Measurements from ENCODE around the gene ZBTB42. TPM values are rescaled to one million over a fixed set of nuclear protein-coding genes. Genes with fewer than 3 reads are reported as not detected.
"Not testable (repeated sequence)": the region's sequence is repeated elsewhere in the genome, so short reads cannot be mapped to it uniquely, and the experiment has no call there.

ZBTB42 gene
- total RNA-seq, 2 experiments from 2014 or later = 3.0 TPM

DNA sequence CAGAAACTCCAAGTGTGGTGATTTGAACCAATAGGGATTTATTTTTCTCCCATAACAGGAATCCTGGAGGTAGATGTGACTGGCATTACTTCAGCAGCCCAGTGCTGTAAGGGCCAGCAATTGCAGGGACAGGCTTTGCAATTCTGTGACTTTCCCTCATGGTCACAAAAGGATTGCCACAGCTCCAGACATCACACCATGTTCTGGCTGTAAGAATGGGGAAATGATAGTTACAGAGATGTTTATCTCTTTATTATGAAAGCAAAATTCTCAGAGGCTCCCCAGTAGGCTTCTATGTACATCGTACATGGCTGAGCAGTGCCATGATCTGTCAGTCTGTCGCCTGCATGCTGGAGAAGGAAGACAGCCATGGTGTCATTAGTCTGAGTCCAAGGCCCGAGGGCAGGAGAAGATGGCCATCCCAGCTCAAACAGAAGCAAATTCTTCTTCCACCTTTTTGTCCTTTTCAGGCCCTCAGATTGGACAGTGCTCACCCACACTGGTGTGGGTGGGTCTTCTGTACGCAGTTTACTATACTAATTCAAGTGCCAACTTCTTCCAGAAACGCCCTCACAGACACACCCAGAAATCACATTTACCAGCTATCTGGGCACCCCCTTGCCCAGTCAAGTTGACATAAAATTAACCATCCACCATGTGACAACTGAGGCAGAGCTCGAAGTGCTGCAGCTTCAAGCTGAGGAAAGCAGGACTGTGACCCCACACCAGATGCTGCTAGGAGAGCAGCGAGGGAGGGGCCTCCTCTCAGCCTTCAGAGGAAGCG lies 17.2 kb downstream of the ZBTB42 start:
- POLR2A ChIA-PET = interaction anchor here (1.5 kb wide), 1 partner anchor 8 kb away, joined by 7 read pairs; no protein-coding TSS in a partner anchor
- CTCF ChIA-PET = interaction anchor here (0.7 to 1.9 kb wide), 3 partner anchors 8 to 66 kb away, joined by 3 to 15 read pairs (median 3); partner anchors contain the start of gene SIVA1

DNA sequence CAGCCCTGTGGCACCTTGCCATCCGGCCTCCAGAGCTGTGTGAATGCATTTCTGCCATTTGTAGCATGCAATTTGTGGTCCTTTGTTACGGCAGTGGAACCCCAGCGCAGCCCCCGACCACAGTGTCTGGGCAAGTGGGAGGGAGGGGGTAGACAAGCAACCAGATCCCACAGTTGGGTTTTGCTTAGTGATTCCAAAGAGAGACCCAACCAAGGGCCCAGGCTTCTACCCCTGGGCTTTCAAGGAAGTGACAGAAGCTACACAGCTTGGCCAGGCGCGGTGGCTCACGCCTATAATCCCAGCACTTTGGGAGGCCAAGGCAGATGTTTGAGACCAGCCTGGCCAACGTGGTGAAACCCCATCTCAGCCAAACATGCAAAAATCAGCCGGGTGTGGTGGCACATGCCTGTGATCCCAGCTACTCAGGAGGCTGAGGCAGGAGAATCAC lies 17.8 kb downstream of the ZBTB42 start:
- ChIA-PET CTCF (interaction anchor here (0.9 kb wide), 1 partner anchor 66 kb away, joined by 3 read pairs; the partner anchor contains the start of gene SIVA1), POLR2A (no interaction called here)

DNA sequence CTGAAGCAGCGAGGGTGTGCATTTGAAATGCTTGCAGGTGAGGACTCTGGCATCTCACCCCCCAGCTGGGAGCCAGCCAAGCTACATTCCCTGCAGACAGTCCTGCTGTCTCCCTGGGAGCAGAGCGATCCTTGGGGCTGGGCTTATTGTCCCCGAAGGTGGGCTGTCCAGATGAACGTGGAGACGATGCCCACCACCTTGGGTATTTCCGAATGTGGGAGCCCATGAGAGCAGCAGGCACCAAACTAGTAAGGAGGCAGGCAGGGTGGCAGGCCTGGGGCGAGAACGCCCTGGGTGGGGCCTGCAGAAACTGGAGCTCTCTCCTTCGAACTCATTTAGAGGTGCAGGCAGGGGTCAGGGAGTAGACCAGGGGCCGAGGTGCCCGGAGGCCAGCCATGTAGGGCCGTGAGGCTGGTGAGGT lies 18.5 kb downstream of the ZBTB42 start:
- ChIA-PET CTCF (interaction anchor here (0.6 kb wide), 1 partner anchor 27 kb away, joined by 3 read pairs; no protein-coding TSS in a partner anchor), POLR2A (no interaction called here)

DNA sequence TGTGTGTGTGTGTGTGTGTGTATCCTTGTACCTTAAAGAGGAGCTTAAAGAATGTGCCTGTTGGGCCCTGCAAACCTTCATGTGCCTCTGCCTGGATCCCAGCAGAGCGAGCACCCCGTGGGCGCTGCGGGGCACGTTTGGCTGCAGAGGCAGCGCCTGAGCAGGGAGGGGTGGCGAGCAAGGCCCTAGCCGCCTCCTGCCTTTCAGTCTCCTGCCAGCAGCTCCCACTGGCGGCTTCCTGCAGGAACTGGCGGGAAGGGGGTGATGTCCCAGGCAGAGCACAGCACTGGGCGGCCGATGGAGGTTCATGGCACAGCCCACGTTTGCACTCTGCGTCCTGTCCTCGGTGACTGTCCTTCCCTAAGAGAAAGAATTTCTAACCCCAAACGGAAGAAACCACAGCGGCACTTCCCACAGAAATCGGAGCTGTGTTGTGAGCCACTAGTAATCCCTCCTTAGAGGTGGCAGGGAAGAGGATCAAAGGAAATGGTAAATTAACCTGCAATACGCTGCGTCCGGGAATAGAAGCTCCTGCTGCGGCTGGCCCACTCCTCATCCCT lies 19.8 kb downstream of the ZBTB42 start:
- CTCF ChIA-PET = interaction anchor here (2.7 kb wide), 1 partner anchor 52 kb away, joined by 11 read pairs; no protein-coding TSS in a partner anchor
- POLR2A ChIA-PET = no interaction called here

DNA sequence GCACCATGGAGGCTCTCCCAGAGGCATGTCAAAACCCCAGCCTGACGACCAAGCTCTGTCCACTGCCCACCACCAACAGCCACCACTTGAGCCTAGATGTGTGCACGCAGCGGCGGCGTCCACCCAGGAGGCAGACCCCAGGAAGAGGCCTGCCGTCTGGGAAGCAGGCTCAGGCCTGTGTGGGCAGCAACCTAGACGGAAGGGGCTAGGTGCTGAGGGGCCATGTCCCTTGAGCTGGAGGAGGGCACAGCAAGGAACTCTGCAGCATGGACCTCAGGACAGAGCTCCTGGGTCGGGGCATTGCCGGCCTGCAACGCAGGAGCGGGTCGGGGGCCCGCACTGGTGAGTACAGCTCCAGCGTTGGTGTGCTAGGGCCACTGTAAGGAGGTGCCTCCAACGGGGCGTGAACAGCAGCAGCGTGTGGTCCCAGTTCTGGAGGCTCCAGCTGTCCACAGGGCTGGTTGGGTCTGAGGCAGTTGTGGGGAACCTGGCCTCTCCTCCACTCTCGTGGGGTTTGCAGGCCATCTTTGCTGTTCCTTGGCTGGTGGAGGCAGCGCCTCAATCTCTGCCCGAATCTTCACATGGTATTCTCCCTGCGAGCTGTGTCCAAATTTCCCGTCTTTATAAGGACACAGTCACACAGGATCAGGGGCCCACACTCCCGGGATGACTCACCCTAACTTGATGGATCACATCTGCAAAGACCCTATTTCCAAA lies 20.5 kb downstream of the ZBTB42 start:
- ChIA-PET CTCF (interaction anchor here (2.7 kb wide), 1 partner anchor 53 kb away, joined by 11 read pairs; no protein-coding TSS in a partner anchor), POLR2A (no interaction called here)

DNA sequence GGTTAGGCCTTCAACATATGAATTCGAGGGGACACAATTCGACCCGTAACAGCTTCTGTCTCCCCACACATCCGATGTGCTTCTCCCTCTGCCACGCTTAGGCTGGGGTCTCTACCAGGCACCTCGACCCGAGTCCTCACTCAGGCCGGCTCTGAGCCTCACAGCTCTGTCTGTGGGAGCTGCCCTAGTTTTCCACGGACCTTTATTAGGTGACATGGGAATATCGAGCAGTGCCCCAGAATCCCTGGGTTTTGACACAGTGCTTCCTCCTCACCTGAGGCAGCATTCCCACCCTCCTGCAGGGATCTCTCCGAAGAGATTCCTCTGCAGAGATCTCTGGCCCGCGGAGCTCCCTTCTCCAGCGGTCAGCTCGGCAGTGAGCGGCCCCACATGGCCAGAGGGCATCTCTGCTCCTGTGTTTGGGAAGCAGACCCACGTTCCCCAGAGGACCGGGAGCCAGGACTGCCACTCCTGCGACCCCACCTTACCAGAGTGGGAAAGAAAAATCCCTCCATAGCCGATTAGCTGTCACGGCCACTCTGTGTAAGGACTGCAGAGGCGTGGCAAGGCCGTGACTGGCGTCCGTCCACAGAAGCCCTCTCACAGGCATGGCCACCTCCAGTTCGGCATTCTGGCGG lies 21.2 kb downstream of the ZBTB42 start:
- ChIA-PET POLR2A (no interaction called here), CTCF (interaction anchor here (2.7 kb wide), 1 partner anchor 53 kb away, joined by 11 read pairs; no protein-coding TSS in a partner anchor)

DNA sequence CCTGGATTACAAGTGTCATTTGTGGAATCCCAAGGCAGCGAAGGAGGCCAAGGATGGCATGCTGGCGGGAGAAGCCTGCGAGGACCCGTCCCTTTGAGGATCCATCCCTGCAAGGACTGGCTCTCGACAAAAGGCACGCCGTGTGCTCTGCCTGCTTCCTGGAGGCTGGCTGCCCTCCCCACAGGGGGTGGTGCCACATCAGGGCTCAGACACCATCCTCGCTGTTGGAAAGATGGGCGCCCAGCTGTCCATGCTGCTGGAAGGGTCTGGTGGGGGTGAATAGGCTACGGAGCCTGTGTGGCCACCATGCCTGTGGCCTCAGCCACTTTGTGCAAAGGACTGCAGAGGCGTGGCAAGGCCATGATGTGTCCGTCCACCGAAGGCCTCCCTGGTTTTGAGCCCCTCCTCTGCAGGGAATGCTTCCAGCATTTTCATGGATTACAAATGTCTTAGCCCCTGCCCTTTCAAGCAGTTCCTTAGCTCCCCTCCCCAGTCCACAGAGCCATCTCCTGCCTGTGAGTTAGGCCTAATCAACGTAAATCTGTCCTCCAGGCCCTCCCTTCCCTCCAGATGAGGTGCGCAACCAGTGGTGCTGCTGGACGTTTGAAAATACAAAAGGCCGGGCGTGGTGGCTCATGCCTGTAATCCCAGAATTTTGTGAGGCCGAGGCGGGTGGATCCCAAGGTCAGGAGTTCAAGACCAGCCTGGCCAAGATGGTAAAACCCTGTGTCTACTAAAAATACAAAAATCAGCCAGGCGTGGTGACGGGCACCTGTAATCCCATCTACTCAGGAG lies 22.1 kb downstream of the ZBTB42 start:
- CTCF ChIA-PET = interaction anchor here (2.7 kb wide), 1 partner anchor 54 kb away, joined by 11 read pairs; no protein-coding TSS in a partner anchor
- POLR2A ChIA-PET = no interaction called here

DNA sequence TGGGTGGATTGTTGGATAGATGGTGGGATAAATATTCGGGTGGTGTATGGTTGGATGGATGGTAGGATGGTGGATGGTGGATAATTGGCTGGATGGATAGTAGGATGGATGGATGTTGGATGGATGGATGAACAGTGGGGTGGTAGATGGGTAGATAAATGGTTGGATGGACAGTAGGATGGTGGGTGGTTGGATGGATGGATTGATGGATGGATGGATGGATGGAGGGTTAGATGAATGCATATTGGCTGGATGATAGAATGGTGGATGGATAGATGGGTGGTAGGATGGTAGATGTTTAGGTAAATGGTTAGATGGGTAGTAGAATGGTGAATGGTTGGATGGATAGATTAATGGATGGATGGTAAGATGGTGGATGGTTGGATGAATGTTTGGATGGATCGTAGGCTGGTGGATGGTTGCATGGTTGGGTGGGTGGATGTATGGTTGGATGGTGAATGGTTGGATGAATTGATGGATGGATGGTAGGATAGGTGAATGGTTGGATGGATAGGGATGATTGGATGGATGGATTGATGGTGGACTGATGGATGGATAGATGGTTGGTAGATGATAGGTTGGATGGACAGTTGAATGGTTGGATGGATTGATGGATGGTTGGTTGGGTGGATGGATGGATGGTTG lies 23.6 kb downstream of the ZBTB42 start:
- POLR2A ChIA-PET = no interaction called here
- CTCF ChIA-PET = interaction anchor here (1.7 to 3.2 kb wide), 2 partner anchors 30 to 56 kb away, joined by 8 to 32 read pairs; no protein-coding TSS in a partner anchor

DNA sequence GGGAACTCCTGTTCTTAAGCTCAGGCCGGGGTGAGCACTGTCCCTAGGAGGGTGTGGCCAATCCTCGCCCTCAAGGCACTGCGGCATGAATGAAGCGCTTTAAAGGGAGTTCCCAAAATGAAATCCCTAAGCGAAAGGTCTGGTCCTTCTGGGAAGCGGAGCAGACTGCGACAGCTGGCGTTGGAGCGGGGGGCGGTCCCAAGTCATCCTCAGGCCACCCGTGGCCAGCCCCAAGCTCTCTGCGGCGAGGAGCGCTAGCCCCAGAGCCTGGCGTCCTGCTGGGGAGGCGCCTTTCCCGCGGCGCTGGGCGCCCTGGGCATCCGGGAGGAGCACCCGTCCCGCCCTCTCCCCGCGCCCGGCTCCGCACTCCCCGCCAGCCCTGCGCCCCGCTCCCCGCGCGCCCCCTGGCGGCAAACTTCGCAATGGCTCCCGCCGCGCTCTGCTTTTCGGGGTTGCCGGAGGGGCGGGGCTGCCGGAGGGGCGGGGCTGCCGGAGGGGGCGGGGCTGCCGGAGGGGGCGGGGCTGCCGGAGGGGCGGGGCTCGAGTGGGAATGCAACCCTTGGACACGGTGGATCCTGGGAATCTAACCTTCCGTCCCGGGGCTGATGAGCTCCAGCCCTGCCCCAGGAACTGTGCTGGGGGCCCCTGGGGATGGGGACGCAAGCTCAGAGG lies 25.4 kb downstream of the ZBTB42 start:
- ChIA-PET POLR2A (interaction anchor here (0.7 to 1.4 kb wide), 2 partner anchors 9 to 30 kb away, joined by 5 to 7 read pairs; no protein-coding TSS in a partner anchor), CTCF (interaction anchor here (0.6 to 3.2 kb wide), 20 partner anchors 9 to 566 kb away, joined by 3 to 32 read pairs (median 5); partner anchors contain the start of genes SIVA1 and ZBTB42)

DNA sequence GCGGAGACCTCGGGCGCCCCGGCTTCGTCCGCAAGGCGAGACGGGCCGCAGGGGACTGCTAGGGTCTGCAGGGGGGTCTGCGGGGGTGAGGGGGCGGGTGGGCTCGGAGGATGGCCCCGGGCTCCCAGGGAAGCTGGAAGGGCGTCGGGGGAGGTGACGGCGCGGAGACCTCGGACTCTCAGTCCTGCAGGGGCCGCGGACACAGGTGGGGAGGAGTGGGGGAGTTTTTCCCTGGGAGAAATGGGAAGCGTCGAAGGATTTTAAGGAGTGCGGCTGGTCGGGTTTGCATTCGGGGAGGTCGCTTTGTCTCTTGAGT lies 25.9 kb downstream of the ZBTB42 start:
- POLR2A ChIA-PET = no interaction called here
- CTCF ChIA-PET = interaction anchor here (0.6 to 3.2 kb wide), 16 partner anchors 9 to 565 kb away, joined by 3 to 32 read pairs (median 6); partner anchors contain the start of genes SIVA1 and ZBTB42

DNA sequence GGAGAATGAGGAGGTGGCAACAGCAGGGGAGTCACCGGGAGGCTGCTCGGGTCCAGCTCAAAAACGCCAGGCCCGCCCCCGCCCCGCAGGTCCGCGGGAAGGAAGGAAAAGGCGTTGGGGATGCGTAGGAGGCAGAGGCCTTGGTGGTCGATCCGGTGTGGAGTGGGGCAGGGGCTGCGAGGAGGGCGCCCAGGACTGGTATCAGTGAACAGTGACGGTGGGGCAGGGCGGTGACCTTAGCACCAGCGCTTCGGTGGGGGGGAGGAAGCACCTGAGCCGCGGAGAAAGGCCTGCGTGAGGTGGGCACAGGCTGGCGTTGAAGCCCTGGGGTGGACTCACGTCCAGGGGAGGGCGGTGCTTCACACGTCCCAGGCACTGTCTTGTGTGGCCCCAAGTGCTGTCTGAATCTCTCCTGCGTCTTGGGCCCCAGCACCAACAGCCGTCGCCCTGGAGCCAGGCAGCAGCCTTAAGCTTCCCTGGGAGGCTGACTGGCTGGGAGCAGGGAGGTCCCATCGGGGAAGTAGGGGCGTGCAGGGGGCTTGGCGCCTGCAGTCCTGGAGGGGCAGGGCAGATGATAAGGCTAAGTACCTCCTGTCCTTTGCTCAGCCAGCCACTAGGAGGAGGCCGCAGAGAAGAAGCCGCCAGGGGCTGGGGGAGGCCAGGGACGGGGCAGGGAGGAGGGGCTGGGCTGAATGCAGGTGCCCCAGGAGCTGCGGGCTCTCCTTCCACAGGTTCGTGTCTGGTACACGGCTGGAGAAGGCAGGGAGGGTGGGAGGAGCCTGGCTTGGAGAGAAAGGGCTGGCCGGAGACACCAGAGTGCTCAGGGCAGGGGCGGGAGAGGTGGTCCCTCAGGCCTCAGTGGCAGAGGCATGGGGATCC lies 26.5 kb downstream of the ZBTB42 start:
- ChIA-PET POLR2A (no interaction called here), CTCF (interaction anchor here (0.6 to 3.2 kb wide), 12 partner anchors 10 to 565 kb away, joined by 3 to 32 read pairs (median 7); partner anchors contain the start of genes SIVA1 and ZBTB42)

DNA sequence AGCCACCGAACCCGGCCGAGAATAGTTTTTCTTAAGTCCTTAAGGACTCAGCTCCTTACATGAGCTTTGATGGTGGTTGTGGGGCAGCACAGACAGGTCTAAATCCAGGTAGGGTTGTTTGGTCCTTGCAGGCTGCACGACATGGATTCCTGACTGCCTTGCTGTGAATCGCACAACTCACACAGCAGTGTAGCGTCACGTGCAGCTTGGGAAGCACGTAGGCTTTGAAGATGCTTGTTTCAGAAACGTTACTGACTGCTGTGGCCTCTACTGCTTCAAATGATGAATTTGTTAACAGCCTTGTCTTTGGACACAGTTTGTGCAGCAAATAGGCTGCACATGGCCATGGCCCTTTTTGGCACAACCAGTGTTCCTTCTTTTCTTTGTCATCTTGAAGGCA lies 29.9 kb downstream of the ZBTB42 start:
- ChIA-PET CTCF (interaction anchor here (0.7 kb wide), 1 partner anchor 78 kb away, joined by 3 read pairs; no protein-coding TSS in a partner anchor), POLR2A (no interaction called here)

DNA sequence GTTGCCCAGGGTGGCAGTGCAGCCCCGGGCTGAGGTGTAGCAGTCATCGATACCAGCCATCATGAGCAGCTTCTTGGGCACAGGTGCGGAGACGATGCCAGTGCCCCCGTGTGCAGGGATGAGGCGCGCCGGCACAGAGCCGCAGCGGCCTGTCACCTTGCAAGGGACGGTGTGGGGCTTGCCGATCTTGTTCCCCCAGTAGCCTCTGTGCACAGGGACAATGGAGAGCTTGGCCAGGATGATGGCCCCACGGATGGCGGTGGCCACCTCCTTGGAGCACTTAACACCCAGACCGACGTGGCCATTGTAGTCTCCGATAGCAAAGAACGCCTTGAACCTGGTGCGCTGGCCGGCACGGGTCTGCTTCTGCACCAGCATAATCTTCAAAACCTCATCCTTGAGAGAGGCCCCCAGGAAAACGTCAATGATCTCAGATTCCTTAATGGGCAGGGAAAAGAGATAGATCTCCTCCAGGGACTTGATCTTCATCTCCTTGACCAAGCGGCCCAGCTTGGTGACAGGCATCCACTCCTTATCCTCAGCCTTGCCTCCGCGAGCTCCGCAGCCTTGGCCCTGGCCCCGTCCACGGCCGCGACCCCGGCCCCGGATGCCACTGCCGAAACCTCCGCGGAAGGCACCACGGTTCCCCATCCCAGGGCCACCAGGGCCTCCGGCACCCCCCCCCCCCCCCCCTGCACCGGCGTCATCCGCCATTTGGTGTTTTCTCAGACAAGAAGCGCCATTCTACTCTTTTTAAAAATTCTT lies 35.5 kb downstream of the ZBTB42 start:
- POLR2A ChIA-PET = not testable (repeated sequence)

DNA sequence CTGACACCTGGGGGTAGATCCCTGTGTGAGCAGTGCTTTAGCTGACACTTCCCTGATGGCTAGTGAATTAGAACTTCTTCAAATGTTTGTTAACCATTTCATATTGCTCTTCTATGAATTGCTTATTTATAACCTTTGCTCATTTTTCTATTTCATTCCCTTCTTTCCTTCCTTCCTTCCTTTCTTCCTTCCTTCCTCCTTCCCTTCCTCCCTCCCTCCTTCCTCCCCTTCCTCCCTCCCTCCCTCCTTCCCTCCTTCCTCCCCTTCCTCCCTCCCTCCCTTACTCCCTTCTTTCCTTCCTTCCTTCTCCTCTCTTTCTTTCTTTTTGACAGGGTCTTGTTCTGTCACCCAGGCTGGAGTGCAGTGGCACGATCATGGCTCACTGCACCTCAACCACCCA lies 40.8 kb downstream of the ZBTB42 start:
- CTCF ChIA-PET = interaction anchor here (1.3 kb wide), 1 partner anchor 15 kb away, joined by 7 read pairs; no protein-coding TSS in a partner anchor
- POLR2A ChIA-PET = no interaction called here

More for the DNA sequence above, 35.5 kb downstream of the ZBTB42 start:
- CTCF ChIA-PET = not testable (repeated sequence)

DNA sequence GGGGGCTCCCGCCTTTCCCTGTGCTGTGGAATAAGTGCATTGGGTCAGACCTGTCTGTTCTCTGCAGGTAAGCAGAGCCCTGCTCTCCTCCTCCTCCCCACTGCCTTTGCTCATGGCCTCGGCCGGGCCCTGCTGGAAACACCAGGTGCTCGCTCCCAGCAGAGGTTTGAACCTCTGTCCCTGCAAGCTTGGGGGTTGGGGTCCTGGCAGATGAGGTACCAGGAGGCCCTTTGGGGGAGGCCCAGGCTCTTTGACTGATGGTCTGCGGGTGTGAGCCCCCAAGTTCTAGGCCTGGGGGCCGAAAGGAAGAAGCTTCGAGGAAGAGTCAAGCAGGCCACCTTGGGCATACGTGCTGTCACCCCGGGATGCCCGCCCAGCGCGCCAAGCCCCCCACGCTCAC lies 42.1 kb downstream of the ZBTB42 start:
- ChIA-PET CTCF (interaction anchor here (1.3 kb wide), 1 partner anchor 16 kb away, joined by 7 read pairs; no protein-coding TSS in a partner anchor), POLR2A (no interaction called here)
